ENCODE measurements around the gene CABLES2.
"Not testable (repeated sequence)": the region's sequence is repeated elsewhere in the genome, so short reads cannot be mapped to it uniquely, and the experiment has no call there.

Gene CABLES2

DNA sequence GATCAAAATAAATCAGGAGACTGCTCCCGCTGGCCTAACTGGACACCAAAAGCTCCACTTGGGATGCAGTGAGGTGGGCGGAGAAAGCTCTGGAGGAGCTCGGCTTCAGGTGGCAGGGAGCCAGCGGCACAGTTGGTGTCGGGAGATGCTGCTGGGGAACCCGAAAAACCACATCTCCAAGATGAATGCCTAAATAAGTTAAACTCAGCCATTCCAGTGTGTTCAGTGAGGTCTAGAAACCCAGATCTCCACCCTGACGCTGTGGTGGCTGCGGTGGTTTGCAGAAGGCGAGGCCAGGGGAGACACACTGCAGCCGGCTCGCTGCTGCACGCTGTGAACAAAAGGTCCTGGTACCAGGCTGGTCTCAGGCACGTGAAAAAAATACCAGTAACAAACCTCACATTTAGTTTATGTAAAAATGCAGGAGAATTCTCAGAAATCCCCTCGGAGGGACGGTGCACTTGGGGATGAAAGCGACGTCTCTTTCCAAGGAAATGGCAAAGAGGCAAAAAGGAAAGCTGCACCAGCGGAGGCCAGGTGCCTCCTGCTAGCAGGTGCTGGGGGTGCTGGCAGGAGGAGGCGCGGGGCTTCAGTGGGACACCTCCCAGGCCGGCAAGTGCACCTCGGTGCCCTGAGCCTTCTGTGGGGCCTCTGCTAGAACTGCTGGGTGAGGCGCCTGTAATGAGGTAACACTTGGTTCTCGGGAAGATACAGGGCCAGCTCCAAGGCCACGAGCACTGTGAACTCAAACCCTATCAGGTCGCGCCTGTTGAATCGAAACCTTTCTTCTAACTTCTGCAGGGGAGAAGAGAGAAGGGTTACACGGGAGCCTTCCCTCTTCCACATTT is 16.5 kb downstream of the CABLES2 start:
- DNase-seq (ENCODE audit: low read depth in 3 of 3): no peak

DNA sequence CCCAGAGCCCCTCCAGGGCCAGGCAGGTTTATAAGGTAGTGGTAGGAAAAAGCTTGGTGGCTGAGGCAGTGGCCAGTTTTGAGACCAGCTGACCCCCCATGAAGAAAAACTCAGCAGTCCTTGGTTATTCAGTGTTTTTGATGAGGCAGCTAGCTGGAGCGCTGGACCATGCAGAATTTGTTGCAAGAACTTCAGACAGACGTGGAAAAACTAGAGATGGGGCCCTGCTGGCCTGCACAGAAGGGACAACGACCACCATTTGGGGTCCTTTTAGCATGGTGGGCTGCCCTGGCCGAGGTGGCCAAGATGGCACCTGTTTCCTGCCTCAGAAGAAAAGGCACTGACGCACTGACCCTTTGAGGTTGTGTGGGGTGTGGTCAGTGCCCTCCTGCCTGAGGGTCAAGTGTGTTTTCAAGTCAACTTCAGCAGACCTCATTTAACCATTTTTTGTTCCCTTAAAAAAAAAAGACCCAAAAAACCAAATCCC is 17.4 kb downstream of the CABLES2 start:
- DNase-seq (ENCODE audit: low read depth in 3 of 3): no peak

DNA sequence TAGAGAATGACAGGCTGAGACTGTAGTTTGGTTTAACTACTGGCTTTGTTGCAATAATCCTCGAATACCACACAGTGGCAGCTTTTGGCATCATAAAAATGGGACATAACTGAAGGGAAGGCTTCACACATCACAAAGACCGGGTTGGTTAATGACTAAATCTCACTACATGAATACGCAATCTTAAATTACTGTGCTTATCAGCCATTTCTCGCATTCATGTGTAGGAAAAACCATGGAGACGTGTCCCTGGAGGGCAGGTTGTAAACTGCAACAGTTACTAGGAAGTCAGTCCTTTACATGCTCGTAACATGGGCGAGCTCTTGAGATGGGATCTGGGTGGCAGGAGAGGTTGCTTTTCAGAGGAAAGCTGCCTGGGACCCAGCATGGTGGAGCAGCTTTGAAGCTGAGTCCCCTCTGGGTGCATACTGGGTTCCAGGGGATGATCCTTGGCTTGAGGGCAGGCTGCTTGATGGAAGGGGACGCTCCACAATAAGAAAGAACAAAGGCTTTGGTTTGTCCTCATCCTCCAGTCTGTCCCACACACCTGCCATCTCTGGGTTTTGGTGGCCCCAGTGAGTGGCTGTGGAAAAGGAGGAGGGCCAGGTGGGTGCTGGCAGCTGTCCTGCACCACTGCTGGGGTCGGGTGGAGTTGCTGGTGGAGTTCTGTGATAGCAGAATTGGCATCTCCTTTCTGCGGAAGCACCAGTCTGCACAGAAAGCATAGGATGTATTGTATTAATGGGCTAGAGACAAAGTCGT is 18.1 kb downstream of the CABLES2 start:
- no peak for DNase-seq (ENCODE audit: low read depth in 3 of 3)

DNA sequence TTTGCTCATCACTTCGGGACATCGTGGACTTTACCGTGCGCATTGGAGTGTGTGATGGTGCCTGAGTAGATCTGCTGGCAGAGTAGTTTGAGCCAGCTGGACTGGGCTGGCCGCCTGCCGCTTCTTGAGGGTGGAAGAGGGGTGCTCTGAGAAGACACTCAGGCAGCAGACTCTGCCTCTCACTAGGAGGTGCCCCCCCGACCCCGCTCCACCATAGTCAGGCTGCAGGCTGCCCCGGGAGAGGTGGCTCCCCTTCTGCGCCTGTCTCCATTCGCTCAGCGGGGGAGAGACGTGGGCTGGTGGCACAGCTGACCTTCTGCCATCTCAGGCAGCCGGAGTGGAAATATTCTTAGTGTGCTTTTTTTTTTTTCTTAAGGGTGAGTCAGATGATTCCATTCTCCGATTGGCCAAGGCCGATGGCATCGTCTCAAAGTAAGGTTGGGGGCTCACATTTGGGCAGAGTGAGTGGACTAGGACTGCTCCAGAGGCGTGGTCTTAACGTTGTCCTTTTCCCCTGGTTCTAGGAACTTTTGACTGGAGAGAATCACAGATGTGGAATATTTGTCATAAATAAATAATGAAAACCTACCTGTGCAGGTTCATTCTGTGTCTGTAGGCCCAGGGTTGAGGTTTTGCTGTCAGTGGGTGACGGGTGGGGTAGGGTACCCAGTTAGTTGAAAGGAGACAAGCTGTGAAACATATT is 19.0 kb downstream of the CABLES2 start:
- no peak for DNase-seq (ENCODE audit: low read depth in 3 of 3)

DNA sequence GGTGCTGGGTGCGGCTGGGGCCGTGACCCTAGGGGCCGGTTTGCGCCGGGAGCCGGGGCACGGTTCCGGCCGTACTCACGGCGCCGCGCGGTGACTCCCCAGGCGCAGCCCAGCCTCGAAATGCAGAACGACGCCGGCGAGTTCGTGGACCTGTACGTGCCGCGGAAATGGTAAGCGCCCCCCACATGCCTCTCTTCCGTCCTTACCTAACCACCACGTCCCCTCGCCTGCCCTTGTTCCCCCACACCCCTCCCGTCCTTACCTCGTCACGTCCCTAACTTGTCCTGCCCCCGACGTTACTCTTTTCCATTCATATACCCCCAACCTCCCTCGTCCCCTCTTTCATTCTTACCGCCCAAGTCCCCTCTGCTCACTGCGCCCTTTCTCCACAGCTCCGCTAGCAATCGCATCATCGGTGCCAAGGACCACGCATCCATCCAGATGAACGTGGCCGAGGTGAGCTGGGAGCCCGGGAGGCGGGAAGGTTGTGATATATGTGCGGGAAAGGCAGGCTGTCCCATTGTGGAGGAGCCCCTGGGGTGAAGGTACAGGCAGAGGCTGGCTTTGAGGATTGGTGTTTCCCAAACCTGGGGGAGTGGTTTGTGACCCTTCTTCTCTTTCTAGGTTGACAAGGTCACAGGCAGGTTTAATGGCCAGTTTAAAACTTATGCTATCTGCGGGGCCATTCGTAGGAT is 19.7 kb downstream of the CABLES2 start:
- no peak for DNase-seq (ENCODE audit: low read depth in 3 of 3)

DNA sequence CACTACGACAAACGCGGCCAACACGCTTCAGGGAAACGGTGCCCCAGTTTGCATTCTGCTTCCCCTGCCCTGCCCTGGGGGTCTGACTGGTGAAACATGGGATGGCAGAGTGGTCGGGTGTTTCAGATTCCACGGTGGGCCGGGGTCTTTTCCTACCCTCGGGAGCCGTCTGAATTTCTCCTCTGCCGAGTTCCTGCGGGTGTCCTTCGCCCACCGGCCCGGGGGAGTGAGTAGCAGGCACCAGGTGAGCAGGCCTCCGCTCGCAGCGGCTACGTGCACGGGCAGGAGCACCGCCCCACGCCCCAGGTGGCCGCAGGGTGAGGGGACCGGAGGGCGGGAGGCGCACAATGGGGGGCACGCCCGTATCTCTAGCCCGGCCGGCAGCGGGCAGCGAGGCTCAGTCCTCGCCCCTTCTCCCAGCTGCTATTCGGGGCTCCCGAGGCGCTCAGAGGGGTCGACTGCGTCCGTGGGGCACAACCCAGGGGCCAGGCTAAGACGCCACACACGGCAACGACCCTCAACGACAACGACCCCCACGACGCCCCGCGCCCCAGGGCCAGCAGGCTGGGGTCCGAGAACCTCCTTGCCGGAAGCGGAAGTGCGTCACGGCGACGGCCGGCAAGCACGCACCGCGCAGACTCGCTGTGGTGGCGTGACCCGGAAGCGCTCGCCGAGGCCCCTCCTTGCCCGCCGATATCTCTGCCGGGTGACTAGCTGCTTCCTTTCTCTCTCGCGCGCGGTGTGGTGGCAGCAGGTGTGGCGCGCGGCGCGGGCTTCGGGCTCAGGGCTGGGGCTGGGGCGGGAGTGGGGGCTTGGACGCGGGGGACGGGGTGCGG is 20.5 kb downstream of the CABLES2 start, which contains the start of gene RPS21:
RPS21 (plus strand) TSS at position 721 of the 836 bp plus-strand sequence. CDS start 236 bp downstream, outside the sequence.
- DNase-seq (ENCODE audit: low read depth in 3 of 3): peak; percentile 85 to 87 (median 85)

DNA sequence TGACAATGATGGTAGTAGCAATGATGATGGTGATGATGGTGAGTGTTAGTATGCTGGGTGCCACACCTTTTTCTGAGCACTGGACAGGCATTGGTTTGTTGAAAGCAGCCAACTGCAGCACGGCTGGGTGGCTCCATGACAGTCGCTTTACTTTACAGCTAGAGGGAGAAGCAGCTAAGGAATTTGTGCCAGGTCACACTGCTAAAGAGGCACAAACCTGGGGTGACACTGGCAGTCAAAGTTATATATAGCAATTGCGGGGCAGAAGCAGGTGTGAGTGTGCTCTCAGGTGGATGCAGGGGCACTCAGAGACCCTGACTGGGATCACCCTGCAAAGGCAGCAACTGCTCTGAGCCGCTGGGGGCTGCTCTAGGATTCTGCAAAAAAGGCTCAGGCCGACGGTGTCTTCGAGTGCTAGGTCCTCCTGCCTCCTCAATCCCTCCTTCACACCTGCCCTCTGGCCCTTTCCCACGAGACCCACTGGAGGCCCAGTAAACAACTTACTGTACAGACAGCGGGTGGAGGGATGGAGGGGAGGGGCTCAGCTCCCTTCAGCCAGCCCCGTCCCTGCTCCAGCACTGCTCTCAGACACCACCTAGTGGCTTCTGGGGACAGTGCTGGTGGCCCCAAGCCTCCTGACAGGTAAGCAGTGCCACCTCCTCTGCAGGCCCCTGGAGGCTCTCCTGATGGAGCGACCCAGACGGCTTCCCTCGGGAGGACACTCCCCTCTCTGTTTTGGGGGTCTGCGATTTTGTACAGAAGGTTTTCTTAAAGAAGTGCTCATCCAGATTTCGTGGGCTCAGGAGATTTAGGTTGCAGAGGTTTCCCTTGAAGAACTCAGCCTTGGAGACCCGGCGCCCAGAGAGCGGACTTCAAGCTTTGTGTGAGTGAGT is 24.5 kb downstream of the CABLES2 start:
- peak; percentile 65 to 69 (median 66) for DNase-seq (ENCODE audit: low read depth in 3 of 3)

DNA sequence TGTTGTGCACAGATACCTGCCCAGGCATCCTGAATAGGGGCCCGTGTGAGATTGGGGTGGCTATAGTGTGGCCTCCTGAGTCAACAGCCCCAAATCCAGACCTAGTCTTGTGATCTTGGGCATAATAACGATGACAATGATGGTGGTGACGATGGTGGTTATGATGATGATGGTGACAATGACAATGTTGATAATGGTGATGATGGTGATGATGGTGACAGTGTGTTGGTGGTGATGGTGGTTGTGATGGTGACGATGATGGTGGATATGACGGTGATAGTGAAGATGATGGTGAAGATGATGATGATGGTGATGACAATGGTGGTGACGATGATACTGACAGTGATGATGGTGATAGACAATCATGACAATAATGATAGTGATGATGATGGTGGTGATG is 25.2 kb downstream of the CABLES2 start:
- no peak for DNase-seq (ENCODE audit: low read depth in 3 of 3)

DNA sequence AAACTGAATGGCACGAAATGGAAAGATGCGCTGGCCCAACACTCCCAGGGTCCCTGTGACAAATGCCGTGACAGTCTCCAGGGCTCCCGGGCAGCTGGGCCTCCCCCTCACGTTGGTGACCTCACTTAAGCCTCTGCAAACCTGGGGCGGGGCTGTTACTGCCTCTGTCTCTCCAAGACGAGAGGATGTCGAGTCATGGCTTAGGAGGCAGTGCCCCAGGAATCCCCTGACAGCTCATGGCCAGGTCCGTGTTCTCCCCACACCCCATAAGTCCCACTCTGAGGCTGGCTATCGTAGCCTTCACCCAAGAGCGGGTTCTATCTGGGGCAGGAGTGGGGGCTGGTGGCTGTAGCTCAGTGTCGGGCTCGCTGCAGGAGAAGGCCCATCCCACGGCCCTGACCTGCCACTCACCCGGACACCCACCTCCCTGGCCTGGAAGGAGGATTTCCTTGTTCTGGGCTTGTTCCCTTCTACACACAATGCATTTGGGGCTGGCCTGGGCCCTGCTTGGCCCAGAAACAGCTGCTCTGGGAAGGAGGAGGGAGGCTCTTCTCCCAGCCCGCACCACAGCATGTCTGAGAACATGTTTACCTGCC is 25.8 kb downstream of the CABLES2 start:
- no peak for DNase-seq (ENCODE audit: low read depth in 3 of 3)

DNA sequence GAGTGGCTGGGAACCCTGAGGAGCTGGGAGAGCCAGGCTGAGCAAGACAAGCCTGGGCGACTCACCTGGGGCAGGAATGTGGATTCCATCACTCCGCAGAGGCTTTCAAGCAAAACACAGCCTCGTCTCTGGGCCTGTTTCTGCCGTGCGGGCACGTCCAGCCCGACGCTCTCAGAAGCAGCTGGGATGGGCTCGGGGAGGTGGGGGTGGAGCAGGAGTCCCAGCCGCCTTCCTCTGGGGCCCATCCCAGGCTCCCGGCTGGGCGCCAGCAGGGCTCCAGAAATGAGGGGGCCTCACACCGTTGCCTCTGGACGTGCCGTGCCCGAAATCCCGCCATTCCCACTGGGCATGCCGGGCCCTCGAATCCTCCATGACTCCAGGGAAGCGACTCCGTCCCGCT is 28.9 kb downstream of the CABLES2 start:
- no peak for DNase-seq (ENCODE audit: low read depth in 3 of 3)

DNA sequence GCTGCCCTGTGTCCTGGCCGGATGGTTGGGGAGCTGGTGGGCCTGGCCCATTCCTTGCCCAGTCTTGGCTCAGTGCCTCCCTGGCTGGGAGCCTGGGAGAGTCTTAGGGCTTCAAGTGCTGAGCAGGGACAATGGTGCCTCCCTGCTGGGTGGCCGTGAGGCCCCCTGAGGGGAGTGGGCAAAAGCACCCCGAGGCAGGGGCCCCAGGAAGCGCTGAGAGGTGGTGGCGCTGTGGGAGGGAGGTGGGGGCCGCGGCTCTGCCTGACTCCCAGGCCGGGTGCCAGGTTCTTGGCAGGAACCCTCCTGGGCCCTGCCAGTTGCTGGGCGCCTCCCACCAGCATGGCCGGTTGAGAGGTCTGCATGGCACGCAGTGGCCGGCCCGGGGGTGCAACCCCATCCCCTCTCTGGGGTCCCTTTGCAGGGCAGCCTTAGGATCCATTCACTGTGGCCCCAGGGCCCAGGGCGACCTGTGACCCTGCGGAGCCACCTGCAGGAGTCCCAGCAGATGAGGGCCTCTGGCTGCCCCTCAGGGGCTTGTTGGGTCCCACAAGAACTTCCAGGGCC is 29.4 kb downstream of the CABLES2 start:
- DNase-seq (ENCODE audit: low read depth in 3 of 3): no peak

DNA sequence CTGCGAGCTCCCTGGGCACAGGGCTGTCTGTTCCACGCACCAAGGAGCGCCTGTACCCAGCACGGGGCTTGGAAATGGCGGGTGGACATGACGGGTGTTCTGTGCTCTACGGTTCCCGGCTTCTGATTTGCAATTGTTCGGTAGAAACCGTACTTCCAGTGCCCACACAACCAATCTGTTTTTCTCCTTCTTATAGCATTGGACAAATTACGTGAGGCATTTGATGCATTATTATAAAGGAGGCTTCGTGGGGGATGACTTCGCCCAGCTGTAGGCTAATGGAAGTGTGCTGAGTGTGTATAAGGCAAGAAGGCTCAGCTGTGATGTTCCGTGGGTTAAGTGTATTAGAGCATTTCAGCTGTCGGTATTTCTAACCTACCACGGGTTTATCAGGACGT is 30.0 kb downstream of the CABLES2 start:
- no peak for DNase-seq (ENCODE audit: low read depth in 3 of 3)

DNA sequence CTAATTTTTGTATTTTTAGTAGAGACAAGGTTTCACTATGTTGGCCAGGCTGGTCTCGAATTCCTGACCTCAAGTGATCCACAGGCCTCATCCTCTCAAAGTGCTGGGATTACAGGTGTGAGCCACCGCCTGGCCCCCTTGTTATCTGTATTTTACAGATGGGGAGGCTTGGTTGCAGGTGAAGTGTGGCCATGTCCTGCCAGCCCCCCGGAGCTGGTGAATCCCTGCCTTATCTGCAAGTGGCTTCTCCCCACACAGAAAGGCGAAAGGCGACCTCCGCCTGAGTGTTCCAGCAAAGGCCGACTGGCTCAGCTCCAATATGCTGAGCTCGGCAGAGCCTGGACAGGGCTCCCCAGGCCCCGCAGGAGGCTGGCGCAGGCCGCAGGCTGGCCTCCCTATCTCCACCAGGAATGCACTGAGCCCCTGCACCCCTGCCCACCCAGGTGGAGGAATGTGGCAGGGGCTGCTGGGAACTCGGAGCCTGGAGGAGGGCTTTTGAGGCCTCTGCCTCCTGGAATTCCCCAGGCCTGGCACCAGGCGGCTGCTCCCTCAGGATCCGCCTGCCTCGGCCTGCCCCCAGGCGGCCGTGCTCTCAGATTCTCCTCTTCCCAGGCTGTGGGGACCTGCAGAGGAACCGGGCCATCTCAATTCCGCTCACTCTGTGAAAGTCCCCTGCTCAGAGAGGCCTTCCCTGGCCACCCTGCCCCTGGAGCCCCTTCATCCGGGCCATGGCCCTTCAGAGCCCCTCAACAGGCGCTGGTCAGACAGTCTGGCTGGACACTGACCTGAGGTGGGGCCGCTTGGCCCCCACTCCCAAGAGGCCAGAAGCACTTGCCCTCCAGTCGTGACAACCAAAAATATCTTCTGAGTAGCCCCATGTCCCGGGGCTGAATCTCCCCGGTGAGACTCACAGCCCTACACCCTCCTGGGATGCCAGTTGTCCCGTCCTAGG is 30.7 kb downstream of the CABLES2 start:
- DNase-seq (ENCODE audit: low read depth in 3 of 3): no peak

DNA sequence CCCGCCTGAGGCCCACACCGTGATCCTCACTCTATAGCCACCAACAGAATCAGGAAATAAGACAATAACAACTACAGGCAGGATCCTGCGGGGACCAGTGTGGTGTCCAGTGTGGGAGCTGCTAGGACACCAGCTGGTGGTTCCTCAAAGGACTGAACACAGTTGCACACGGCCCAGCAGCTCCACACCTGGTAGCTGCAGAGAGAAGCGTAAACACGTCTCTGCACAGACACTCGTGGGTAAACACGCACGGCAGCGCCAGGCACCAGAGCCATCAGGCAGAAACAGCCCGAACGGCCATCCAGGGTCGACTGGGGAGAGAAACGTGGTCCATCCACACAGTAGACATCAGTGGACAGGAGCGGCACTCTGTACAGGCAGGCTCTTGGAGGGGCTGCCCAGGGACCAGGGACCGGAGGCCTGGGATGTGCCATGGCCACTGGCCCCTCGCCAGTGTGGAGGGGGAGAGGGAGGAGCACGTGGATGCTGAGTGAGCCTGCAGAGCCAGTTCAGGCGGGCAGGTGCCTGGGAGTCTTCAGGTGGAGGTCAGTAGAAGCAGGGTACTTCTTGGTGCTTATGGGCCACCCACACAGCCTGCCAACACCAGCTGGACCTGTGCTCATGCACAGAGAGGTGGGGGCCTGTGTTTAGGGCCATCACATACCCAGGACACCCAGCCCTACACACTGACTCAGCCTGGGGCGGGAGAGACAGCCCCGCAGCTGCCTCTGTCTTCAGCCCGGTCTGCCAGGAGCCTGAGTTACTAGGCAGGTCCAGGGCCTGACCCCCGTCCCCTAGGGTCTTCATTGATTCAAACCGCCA is 32.5 kb downstream of the CABLES2 start:
- DNase-seq (ENCODE audit: low read depth in 3 of 3): no peak

DNA sequence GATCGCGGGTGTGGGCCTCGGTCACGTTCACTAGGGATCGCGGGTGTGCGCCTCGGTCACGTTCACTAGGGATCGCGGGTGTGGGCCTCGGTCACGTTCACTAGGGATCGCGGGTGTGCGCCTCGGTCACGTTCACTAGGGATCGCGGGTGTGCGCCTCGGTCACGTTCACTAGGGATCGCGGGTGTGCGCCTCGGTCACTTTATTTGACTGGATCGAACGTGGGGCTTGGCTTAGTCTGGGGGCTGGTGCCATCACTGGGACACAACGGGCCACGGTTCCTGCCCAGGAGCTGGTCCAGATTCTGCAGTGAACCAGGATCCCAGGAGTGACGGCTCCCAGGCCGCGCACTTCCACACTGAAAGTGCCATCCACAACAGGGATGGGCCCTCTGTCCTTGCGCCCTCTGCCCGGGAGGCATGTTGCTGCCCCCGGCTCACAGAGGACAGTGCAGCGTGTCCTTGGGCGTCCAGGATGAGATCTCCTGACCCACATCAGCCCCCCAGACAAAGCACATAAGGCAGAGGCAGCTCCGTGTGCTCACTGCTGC is 33.4 kb downstream of the CABLES2 start:
- DNase-seq (ENCODE audit: low read depth in 3 of 3): not testable (repeated sequence)
